HG02870 (cell line): ENCODE data around the gene BCL2.

Source experiments
- ATAC-seq: cut with Tn5 transposase; IDR thresholded peaks from one replicate; pipeline ENCODE4 v1.9.1; 2021; ENCODE audit warnings: mild to moderate bottlenecking, moderate library complexity; ENCODE audit not compliant: unreplicated experiment

Gene BCL2

GRCh38 chr18:63262369-63263335 is 56.9 kb downstream of the BCL2 start:
- no peak for ATAC-seq

- ATAC-seq, result no peak
Observed at GRCh38 chr18:63261029-63261428, 58.5 kb downstream of the BCL2 start.

- no peak for ATAC-seq
Observed at GRCh38 chr18:63260380-63260754, 59.2 kb downstream of the BCL2 start.

GRCh38 chr18:63259567-63260379 is 59.8 kb downstream of the BCL2 start:
- no peak for ATAC-seq

GRCh38 chr18:63258749-63259566 is 60.6 kb downstream of the BCL2 start:
- ATAC-seq, result no peak

- ATAC-seq, result peak; percentile 40
Observed at GRCh38 chr18:63257453-63257852, 62.1 kb downstream of the BCL2 start.

GRCh38 chr18:63255435-63255834 is 64.1 kb downstream of the BCL2 start:
- peak; percentile 47 for ATAC-seq

- ATAC-seq, result peak; percentile 22
Observed at GRCh38 chr18:63254716-63255399, 64.7 kb downstream of the BCL2 start.

GRCh38 chr18:63253428-63254372 is 65.9 kb downstream of the BCL2 start:
- ATAC-seq, result no peak

GRCh38 chr18:63253014-63253413 is 66.6 kb downstream of the BCL2 start:
- no peak for ATAC-seq

GRCh38 chr18:63249771-63250170 is 69.8 kb downstream of the BCL2 start:
- ATAC-seq, result no peak

- no peak for ATAC-seq
Observed at GRCh38 chr18:63247926-63248325, 71.6 kb downstream of the BCL2 start.

- no peak for ATAC-seq
Observed at GRCh38 chr18:63247506-63247905, 72.1 kb downstream of the BCL2 start.

- no peak for ATAC-seq
Observed at GRCh38 chr18:63245600-63245999, 74.0 kb downstream of the BCL2 start.

GRCh38 chr18:63244607-63245006 is 75.0 kb downstream of the BCL2 start:
- no peak for ATAC-seq

GRCh38 chr18:63241760-63242159 is 77.8 kb downstream of the BCL2 start:
- ATAC-seq, result no peak

GRCh38 chr18:63241317-63241712 is 78.3 kb downstream of the BCL2 start:
- ATAC-seq, result no peak

- no peak for ATAC-seq
Observed at GRCh38 chr18:63240531-63241316, 78.8 kb downstream of the BCL2 start.

- no peak for ATAC-seq
Observed at GRCh38 chr18:63238693-63239075, 80.9 kb downstream of the BCL2 start.
